Osteoblast (primary cell): ENCODE measurements around the gene PSMC3IP. TPM values are rescaled to one million over a fixed set of nuclear protein-coding genes. Genes with fewer than 3 reads are reported as not detected.
"Not testable (repeated sequence)": the region's sequence is repeated elsewhere in the genome, so short reads cannot be mapped to it uniquely, and the experiment has no call there.

ENCODE experiments used
- DNase-seq: peaks from one replicate; pipeline ENCODE4 v3.0.0; 2011; ENCODE audit warnings: low spot score, mixed read lengths; ENCODE audit not compliant: insufficient read length; ENCODE audit errors: missing footprints
- H2AFZ ChIP-seq: 2 replicates; pipeline ENCODE4 v1.6.0; 2011; ENCODE audit warnings: mild to moderate bottlenecking, low read length
- H3K27ac ChIP-seq: 2 replicates; pipeline ENCODE4 v1.5.1; 2011; ENCODE audit warnings: mild to moderate bottlenecking, low read depth, low read length, moderate library complexity
- H3K27me3 ChIP-seq: 2 replicates; pipeline ENCODE4 v1.6.0; 2012; ENCODE audit warnings: mild to moderate bottlenecking, control low read depth, inconsistent platforms, low read length, moderate library complexity; ENCODE audit not compliant: insufficient read depth
- H3K36me3 ChIP-seq: 2 replicates; pipeline ENCODE4 v1.5.1; 2011; ENCODE audit warnings: mild to moderate bottlenecking, low read length, control low read depth, moderate library complexity; ENCODE audit not compliant: insufficient read depth
- H3K4me1 ChIP-seq: 2 replicates; pipeline ENCODE4 v1.5.1; 2011; ENCODE audit warnings: mild to moderate bottlenecking, low read length, control low read depth, moderate library complexity; ENCODE audit not compliant: insufficient read depth
- H3K4me2 ChIP-seq: 2 replicates; pipeline ENCODE4 v1.6.0; 2011; ENCODE audit warnings: mild to moderate bottlenecking, low read length; ENCODE audit not compliant: insufficient read depth
- H3K4me3 ChIP-seq: fragments of 200-600 bp; sonication (generic); 3 replicates; pipeline ENCODE4 v1.5.1; 2012; ENCODE audit warnings: mild to moderate bottlenecking, low read length, inconsistent platforms; ENCODE audit not compliant: insufficient read depth
- H3K79me2 ChIP-seq: 2 replicates; pipeline ENCODE4 v1.6.0; 2012; ENCODE audit warnings: mild to moderate bottlenecking, low read length, control low read depth, inconsistent platforms; ENCODE audit not compliant: insufficient read depth
- H3K9me3 ChIP-seq: 2 replicates; pipeline ENCODE4 v1.5.1; 2011; ENCODE audit warnings: low read depth, low read length, control low read depth
- H4K20me1 ChIP-seq: 2 replicates; pipeline ENCODE4 v1.6.0; 2012; ENCODE audit warnings: mild to moderate bottlenecking, low read length, control low read depth; ENCODE audit not compliant: insufficient read depth
- CTCF ChIP-seq: IDR thresholded peaks from 2 replicates; pipeline ENCODE4 v1.5.1; 2011; ENCODE audit warnings: mild to moderate bottlenecking, low read depth, low read length, moderate library complexity; ENCODE audit errors: extremely low read depth
- total RNA-seq: library from RNA; depleted of rRNA; stranded (reverse); fragments of >200 nt; gene quantifications from 2 replicates; pipeline ENCODE4 v1.2.3, GENCODE V29; 2012

The PSMC3IP gene
- total RNA-seq, 1 donor = 1.8 TPM

GRCh38 chr17:42618442-42619150 lies 41.1 kb upstream of the PSMC3IP start:
- no peaks in the 10 kb centered on the region for H3K9me3 ChIP-seq
- H3K27me3 ChIP-seq = no peaks in the 10 kb centered on the region
- TF ChIP-seq CTCF = no peak
- peaks cover 22% of the 10 kb centered on the region for H3K36me3 ChIP-seq
- no peaks in the 10 kb centered on the region for H3K79me2 ChIP-seq
- no peak overlapping the region for H3K4me3 ChIP-seq
- H3K27ac ChIP-seq = no peak overlapping the region
- no peaks in the 10 kb centered on the region for H3K4me1 ChIP-seq
- no peak overlapping the region for H2AFZ ChIP-seq
- no peak overlapping the region for H3K4me2 ChIP-seq
- no peaks in the 10 kb centered on the region for H4K20me1 ChIP-seq
- no peak for DNase-seq

- Histone ChIP-seq H2AFZ (no peak overlapping the region), H3K4me2 (no peak overlapping the region), H3K27ac (no peak overlapping the region), H3K79me2 (no peaks in the 10 kb centered on the region), H3K4me1 (no peaks in the 10 kb centered on the region), H3K9me3 (no peaks in the 10 kb centered on the region), H3K27me3 (no peaks in the 10 kb centered on the region), H3K36me3 (peaks cover 28% of the 10 kb centered on the region), H4K20me1 (no peaks in the 10 kb centered on the region), H3K4me3 (no peak overlapping the region)
- DNase-seq = no peak
- no peak for TF ChIP-seq CTCF
These were observed 40.5 kb upstream of the PSMC3IP start for GRCh38 chr17:42617956-42618431.

- no peaks in the 10 kb centered on the region for H3K9me3 ChIP-seq
- no peak overlapping the region for H2AFZ ChIP-seq
- H4K20me1 ChIP-seq = no peaks in the 10 kb centered on the region
- H3K36me3 ChIP-seq = peaks cover 42% of the 10 kb centered on the region
- H3K4me3 ChIP-seq = no peak overlapping the region
- no peak overlapping the region for H3K27ac ChIP-seq
- H3K4me1 ChIP-seq = peaks cover 4% of the 10 kb centered on the region
- H3K79me2 ChIP-seq = peaks cover 10% of the 10 kb centered on the region
- H3K27me3 ChIP-seq = no peaks in the 10 kb centered on the region
- TF ChIP-seq CTCF = no peak
- peak; percentile 47 for DNase-seq
- H3K4me2 ChIP-seq = no peak overlapping the region
These were observed 36.3 kb upstream of the PSMC3IP start for GRCh38 chr17:42613699-42614295.

- Histone ChIP-seq H3K4me2 (no peak overlapping the region), H3K4me3 (no peak overlapping the region), H3K79me2 (peaks cover 28% of the 10 kb centered on the region), H2AFZ (no peak overlapping the region), H4K20me1 (peaks cover 9% of the 10 kb centered on the region), H3K27me3 (no peaks in the 10 kb centered on the region), H3K36me3 (peaks cover 42% of the 10 kb centered on the region), H3K9me3 (no peaks in the 10 kb centered on the region), H3K4me1 (peaks cover 18% of the 10 kb centered on the region), H3K27ac (no peak overlapping the region)
- no peak for TF ChIP-seq CTCF
- peak; percentile 56 for DNase-seq
These were observed 34.5 kb upstream of the PSMC3IP start for GRCh38 chr17:42612013-42612412.

- Histone ChIP-seq H3K4me2 (peak overlapping the region; percentile 87), H3K4me3 (peak overlapping the region; percentile 94), H3K36me3 (peaks cover 33% of the 10 kb centered on the region), H2AFZ (peak overlapping the region; percentile 89), H3K27ac (peak overlapping the region; percentile 79), H3K4me1 (peaks cover 18% of the 10 kb centered on the region), H4K20me1 (peaks cover 16% of the 10 kb centered on the region), H3K79me2 (peaks cover 47% of the 10 kb centered on the region)
- H3K9me3 ChIP-seq, H3K27me3 ChIP-seq: not testable (repeated sequence)
- peak; percentile 94 for DNase-seq
These were observed 32.6 kb upstream of the PSMC3IP start for GRCh38 chr17:42609814-42610801.
